Measurements from ENCODE around the gene SIX2. TPM values are rescaled to one million over a fixed set of nuclear protein-coding genes. Genes with fewer than 3 reads are reported as not detected.

Gene SIX2
- total RNA-seq, 1 donor: 2.9 TPM

GRCh38 chr2:45033302-45033701 lies 24.1 kb upstream of the SIX2 start:
- no peak overlapping the region for H3K4me3 ChIP-seq (ENCODE audit: low read depth, low read length)
- DNase-seq (ENCODE audit: low read depth): no peak
- TF ChIP-seq CTCF (IDR thresholded peaks at IDR 0.05; ENCODE audit: insufficient read depth, low read length): no peak

GRCh38 chr2:45031028-45031427 lies 21.8 kb upstream of the SIX2 start:
- no peak overlapping the region for H3K4me3 ChIP-seq (ENCODE audit: low read depth, low read length)
- no peak for TF ChIP-seq CTCF (IDR thresholded peaks at IDR 0.05; ENCODE audit: insufficient read depth, low read length)
- peak; percentile 23 for DNase-seq (ENCODE audit: low read depth)

GRCh38 chr2:45030553-45030952 lies 21.3 kb upstream of the SIX2 start:
- no peak overlapping the region for H3K4me3 ChIP-seq (ENCODE audit: low read depth, low read length)
- DNase-seq (ENCODE audit: low read depth): no peak
- no peak for TF ChIP-seq CTCF (IDR thresholded peaks at IDR 0.05; ENCODE audit: insufficient read depth, low read length)

- peak; percentile 38 for DNase-seq (ENCODE audit: low read depth)
- no peak overlapping the region for H3K4me3 ChIP-seq (ENCODE audit: low read depth, low read length)
- no peak for TF ChIP-seq CTCF (IDR thresholded peaks at IDR 0.05; ENCODE audit: insufficient read depth, low read length)
Observed at GRCh38 chr2:45029215-45029614, 20.0 kb upstream of the SIX2 start.

GRCh38 chr2:45028276-45028675 lies 19.0 kb upstream of the SIX2 start:
- no peak for TF ChIP-seq CTCF (IDR thresholded peaks at IDR 0.05; ENCODE audit: insufficient read depth, low read length)
- H3K4me3 ChIP-seq (ENCODE audit: low read depth, low read length): no peak overlapping the region
- DNase-seq (ENCODE audit: low read depth): peak; percentile 28

GRCh38 chr2:45026924-45027450 lies 17.7 kb upstream of the SIX2 start:
- TF ChIP-seq CTCF (IDR thresholded peaks at IDR 0.05; ENCODE audit: insufficient read depth, low read length): no peak
- no peak overlapping the region for H3K4me3 ChIP-seq (ENCODE audit: low read depth, low read length)
- DNase-seq (ENCODE audit: low read depth): no peak

Measured in fibroblast of the aortic adventitia (primary cell).